Large intestine (tissue), 3 donors: Measurements from ENCODE around the gene CD48. TPM values are rescaled to one million over a fixed set of nuclear protein-coding genes. Genes with fewer than 3 reads are reported as not detected.
"Not testable (repeated sequence)": the region's sequence is repeated elsewhere in the genome, so short reads cannot be mapped to it uniquely, and the experiment has no call there.

Experiments used
- DNase-seq, 2 donors: peaks; one replicate each; pipeline versions ENCODE4 v3.0.0 to v3.0.0-alpha.2; 2013
- H3K27ac ChIP-seq: one replicate; pipeline ENCODE4 v1.5.1; 2013; ENCODE audit warnings: low read length
- H3K27me3 ChIP-seq: 2 replicates; pipeline ENCODE4 v1.6.1; 2013; ENCODE audit warnings: low read length; ENCODE audit not compliant: control insufficient read depth, insufficient read depth
- H3K36me3 ChIP-seq: 2 replicates; pipeline ENCODE4 v1.6.1; 2013; ENCODE audit warnings: low read length; ENCODE audit not compliant: control insufficient read depth, insufficient read depth
- H3K4me1 ChIP-seq: one replicate; pipeline ENCODE4 v1.6.1; 2013; ENCODE audit warnings: low read length; ENCODE audit not compliant: control insufficient read depth, insufficient read depth
- H3K4me3 ChIP-seq: one replicate; pipeline ENCODE4 v1.5.1; 2013; ENCODE audit warnings: low read length
- H3K9me3 ChIP-seq: one replicate; pipeline ENCODE4 v1.6.1; 2013; ENCODE audit warnings: mild to moderate bottlenecking, low read depth, low read length, moderate library complexity; ENCODE audit not compliant: control insufficient read depth
- WGBS: methylation state at CpG from one replicate; pipeline ENCODE4 v1.1.5; 2013; ENCODE audit warnings: low lambda C conversion rate; ENCODE audit not compliant: insufficient coverage; 5-methylcytosine and 5-hydroxymethylcytosine counted together
- polyA plus RNA-seq: library from polyadenylated mRNA; unstranded; fragments of 120-200 nt; gene quantifications from one replicate; pipeline ENCODE4 v1.2.1, GENCODE V29; 2013

CD48 gene
- polyA plus RNA-seq, 1 donor, result 8.6 TPM

GRCh38 chr1:160706526-160707235, 4.9 kb downstream of the CD48 start:
- H3K36me3 ChIP-seq, result no peaks in the 10 kb centered on the region
- DNase-seq, result no peak
- no peaks in the 10 kb centered on the region for H3K4me1 ChIP-seq
- H3K27me3 ChIP-seq, result peaks cover 4% of the 10 kb centered on the region
- WGBS, result 90% methylated on average over 2 of the region's 4 CpGs
- no peak overlapping the region for H3K4me3 ChIP-seq
- no peaks in the 10 kb centered on the region for H3K9me3 ChIP-seq
- H3K27ac ChIP-seq, result no peak overlapping the region

GRCh38 chr1:160705742-160706141, 5.9 kb downstream of the CD48 start:
- no peaks in the 10 kb centered on the region for H3K36me3 ChIP-seq
- DNase-seq, result no peak
- H3K9me3 ChIP-seq, result no peaks in the 10 kb centered on the region
- H3K4me3 ChIP-seq, result no peak overlapping the region
- no peak overlapping the region for H3K27ac ChIP-seq
- H3K27me3 ChIP-seq, result peaks cover 4% of the 10 kb centered on the region
- no peaks in the 10 kb centered on the region for H3K4me1 ChIP-seq

GRCh38 chr1:160705212-160705621, 6.4 kb downstream of the CD48 start:
- no CpG with 5 or more reads among the region's 3 CpGs for WGBS

GRCh38 chr1:160704250-160704649, 7.4 kb downstream of the CD48 start:
- DNase-seq, result no peak
- no peak overlapping the region for H3K4me3 ChIP-seq

More at GRCh38 chr1:160705212-160705621, 6.4 kb downstream of the CD48 start:
- H3K36me3 ChIP-seq, H3K4me1 ChIP-seq, DNase-seq, H3K4me3 ChIP-seq, H3K27me3 ChIP-seq, H3K27ac ChIP-seq, H3K9me3 ChIP-seq: not testable (repeated sequence)

GRCh38 chr1:160702100-160702499, 9.5 kb downstream of the CD48 start:
- H3K27ac ChIP-seq, result no peak overlapping the region
- no peaks in the 10 kb centered on the region for H3K9me3 ChIP-seq
- WGBS, result no CpG with 5 or more reads among the region's 5 CpGs
- H3K27me3 ChIP-seq, result no peaks in the 10 kb centered on the region
- DNase-seq, result no peak
- H3K4me1 ChIP-seq, result no peaks in the 10 kb centered on the region
- no peaks in the 10 kb centered on the region for H3K36me3 ChIP-seq
- H3K4me3 ChIP-seq, result no peak overlapping the region

More at GRCh38 chr1:160704250-160704649, 7.4 kb downstream of the CD48 start:
- WGBS, result no CpG with 5 or more reads among the region's 4 CpGs
- Histone ChIP-seq H3K4me1 (no peaks in the 10 kb centered on the region), H3K9me3 (no peaks in the 10 kb centered on the region), H3K27ac (no peak overlapping the region), H3K27me3 (peaks cover 4% of the 10 kb centered on the region), H3K36me3 (no peaks in the 10 kb centered on the region)

- not testable (repeated sequence) for H3K4me1 ChIP-seq, H3K27ac ChIP-seq, H3K27me3 ChIP-seq, H3K9me3 ChIP-seq, H3K4me3 ChIP-seq, H3K36me3 ChIP-seq, DNase-seq
- WGBS, result no CpG with 5 or more reads among the region's 10 CpGs
Measured at GRCh38 chr1:160692390-160692789, 19.2 kb downstream of the CD48 start.

GRCh38 chr1:160685266-160685665, 26.4 kb downstream of the CD48 start:
- DNase-seq, result no peak
- Histone ChIP-seq H3K36me3 (no peaks in the 10 kb centered on the region), H3K27me3 (no peaks in the 10 kb centered on the region), H3K9me3 (no peaks in the 10 kb centered on the region), H3K27ac (no peak overlapping the region), H3K4me1 (no peaks in the 10 kb centered on the region), H3K4me3 (no peak overlapping the region)

- Histone ChIP-seq H3K27me3 (no peaks in the 10 kb centered on the region), H3K9me3 (no peaks in the 10 kb centered on the region), H3K4me1 (no peaks in the 10 kb centered on the region), H3K27ac (no peak overlapping the region), H3K36me3 (no peaks in the 10 kb centered on the region), H3K4me3 (no peak overlapping the region)
- DNase-seq, result no peak
- WGBS, result 40% methylated on average over 2 of the region's 4 CpGs
Measured at GRCh38 chr1:160682983-160683865, 28.4 kb downstream of the CD48 start.

- H3K27ac ChIP-seq, result no peak overlapping the region
- H3K36me3 ChIP-seq, result no peaks in the 10 kb centered on the region
- no peaks in the 10 kb centered on the region for H3K9me3 ChIP-seq
- no peak for DNase-seq
- H3K27me3 ChIP-seq, result no peaks in the 10 kb centered on the region
- H3K4me3 ChIP-seq, result no peak overlapping the region
- H3K4me1 ChIP-seq, result no peaks in the 10 kb centered on the region
- no CpG with 5 or more reads among the region's 3 CpGs for WGBS
Measured at GRCh38 chr1:160681891-160682140, 29.8 kb downstream of the CD48 start.

- H3K4me1 ChIP-seq, result no peaks in the 10 kb centered on the region
Measured at GRCh38 chr1:160681066-160681890, 30.3 kb downstream of the CD48 start.

More at GRCh38 chr1:160681066-160681890, 30.3 kb downstream of the CD48 start:
- Histone ChIP-seq H3K27ac (no peak overlapping the region), H3K27me3 (no peaks in the 10 kb centered on the region), H3K36me3 (no peaks in the 10 kb centered on the region), H3K9me3 (no peaks in the 10 kb centered on the region), H3K4me3 (no peak overlapping the region)
- WGBS, result no CpG with 5 or more reads among the region's 10 CpGs
- DNase-seq, result peak; percentile 41 to 53
